HG02884 (cell line): ENCODE data around the gene LARP4B.

Experiments used
- ATAC-seq: cut with Tn5 transposase; IDR thresholded peaks from one replicate; pipeline ENCODE4 v1.9.1; 2021; ENCODE audit warnings: mild to moderate bottlenecking, moderate library complexity; ENCODE audit not compliant: unreplicated experiment

The LARP4B gene

DNA sequence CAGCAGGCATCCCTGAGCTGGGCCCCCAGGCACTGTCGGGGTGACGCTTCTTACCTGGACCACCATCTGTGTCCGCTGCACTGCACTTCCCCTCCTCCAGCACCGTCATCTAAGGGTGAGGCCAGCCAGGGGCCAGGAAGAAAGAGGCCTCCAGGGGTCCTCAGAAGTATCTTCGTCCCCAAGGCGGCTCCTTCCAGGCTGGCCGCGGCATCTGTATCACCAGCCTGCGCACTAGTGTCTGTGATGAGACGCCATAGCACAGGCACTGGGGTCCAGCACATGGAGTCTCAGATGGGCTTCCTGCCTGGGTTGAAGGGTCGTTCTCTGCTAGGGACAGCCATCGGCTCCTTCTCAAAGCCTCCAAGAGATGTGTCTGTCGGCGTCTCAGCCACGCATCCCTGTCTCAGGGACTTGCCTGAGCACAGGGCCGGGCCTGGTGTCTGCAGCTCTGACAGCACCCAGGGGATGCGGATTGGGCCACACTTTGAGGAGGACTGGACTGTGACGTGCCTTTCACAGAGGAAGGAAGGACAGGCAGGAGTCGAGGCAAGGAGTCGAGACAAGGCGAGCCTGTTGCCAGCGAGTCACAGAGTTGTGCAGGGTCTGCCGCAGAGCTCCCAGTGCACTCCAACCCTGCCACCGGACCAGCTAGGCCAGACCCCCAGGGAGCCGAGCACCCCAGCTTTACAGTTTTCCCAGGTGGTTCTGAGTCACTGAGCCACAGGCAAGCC lies 140.5 kb downstream of the LARP4B start:
- no peak for ATAC-seq

DNA sequence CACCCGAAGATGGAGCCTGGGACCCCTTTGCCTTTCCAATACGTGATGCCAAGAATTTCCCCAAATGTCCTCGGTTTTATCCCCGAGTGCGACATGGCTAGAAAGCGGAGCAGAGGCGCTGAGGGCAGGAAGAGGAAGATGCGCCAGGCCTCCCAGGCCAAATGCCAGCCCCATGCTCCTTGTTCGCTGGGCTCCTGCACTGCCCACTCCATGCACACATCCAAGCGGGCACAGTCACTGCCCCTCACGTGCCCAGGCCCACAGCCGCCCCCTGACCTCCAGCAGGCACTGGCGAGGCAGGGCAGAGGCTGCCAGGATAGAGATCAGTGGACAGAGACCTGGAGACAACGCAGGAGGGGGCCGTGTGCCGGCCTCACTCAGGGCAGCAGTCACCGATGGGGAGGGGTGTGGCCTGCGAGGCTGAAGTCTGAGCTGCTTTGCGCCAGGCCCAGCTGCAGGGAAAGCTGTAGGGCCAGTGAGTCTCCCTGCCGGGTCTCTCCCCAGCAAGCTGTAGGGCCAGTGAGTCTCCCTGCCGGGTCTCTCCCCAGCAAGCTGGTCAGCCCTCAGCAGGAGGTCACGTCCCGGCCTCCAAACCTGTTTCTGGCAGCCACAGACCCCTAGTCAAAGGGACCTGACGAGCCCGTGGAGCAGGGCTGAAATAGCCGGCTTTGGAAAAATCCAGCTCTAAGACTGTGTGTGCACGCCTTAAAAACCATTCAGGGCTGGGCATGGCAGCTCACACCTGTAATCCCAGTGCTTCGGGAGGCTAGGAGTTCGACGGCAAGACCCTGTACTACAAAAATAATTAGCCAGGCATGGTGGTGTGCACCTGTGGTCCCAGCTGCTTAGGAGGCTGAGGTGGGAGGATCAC lies 141.4 kb downstream of the LARP4B start:
- ATAC-seq = no peak

GRCh38 chr10:788796-789748 lies 142.4 kb downstream of the LARP4B start:
- ATAC-seq = no peak

DNA sequence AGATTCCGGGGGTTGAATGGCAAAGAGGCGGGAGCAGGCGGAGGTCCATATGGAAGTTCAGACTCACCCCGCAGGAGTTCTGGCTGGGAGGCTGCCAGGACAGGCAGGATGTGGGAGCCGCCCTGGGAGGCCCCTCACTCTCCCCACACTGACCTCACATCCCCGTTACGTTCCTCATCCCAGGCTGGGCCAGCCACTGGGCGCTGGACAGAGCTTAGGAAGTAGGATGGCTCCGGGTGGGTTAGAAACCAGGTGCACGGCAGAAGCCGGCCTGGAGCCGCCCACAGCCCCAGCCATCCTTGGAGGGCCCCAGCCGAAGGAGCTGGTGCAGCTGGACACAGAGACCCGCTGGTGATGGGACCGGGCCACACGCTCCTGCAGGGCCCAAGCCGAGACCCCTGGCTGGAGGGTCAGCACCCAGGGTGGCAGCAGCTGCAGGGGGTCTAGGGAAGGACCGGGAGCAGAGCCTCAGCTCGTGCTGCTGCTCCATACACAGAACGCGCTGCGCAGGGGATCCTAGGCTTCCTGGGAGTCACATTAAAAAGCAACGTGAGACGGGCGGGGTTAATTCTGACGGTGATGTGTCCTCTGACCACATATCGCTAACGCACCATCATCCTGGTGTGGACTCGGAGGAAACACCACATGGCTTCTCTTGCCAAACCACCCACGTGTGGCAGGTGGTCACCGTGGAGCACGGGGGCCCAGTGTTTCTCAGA lies 143.4 kb downstream of the LARP4B start:
- no peak for ATAC-seq

GRCh38 chr10:786633-787474 lies 144.7 kb downstream of the LARP4B start:
- no peak for ATAC-seq

DNA sequence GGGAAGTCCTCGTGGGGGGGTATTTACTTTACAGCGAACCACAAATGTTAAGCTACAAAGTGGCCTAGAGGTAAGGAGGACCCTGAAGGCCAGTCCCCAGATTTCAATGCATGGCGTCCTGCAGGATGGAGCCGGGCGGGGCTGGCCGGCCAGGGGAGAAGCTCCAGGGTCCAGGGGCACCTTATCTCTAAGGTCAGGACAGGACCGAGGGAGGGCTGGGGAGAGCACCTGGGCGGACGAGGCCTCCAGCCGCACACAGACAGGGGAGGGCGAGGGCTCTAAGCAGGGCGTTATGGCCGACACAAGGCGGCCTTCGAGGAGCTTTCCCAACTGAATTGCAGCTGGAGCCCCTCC lies 145.7 kb downstream of the LARP4B start:
- ATAC-seq = no peak

DNA sequence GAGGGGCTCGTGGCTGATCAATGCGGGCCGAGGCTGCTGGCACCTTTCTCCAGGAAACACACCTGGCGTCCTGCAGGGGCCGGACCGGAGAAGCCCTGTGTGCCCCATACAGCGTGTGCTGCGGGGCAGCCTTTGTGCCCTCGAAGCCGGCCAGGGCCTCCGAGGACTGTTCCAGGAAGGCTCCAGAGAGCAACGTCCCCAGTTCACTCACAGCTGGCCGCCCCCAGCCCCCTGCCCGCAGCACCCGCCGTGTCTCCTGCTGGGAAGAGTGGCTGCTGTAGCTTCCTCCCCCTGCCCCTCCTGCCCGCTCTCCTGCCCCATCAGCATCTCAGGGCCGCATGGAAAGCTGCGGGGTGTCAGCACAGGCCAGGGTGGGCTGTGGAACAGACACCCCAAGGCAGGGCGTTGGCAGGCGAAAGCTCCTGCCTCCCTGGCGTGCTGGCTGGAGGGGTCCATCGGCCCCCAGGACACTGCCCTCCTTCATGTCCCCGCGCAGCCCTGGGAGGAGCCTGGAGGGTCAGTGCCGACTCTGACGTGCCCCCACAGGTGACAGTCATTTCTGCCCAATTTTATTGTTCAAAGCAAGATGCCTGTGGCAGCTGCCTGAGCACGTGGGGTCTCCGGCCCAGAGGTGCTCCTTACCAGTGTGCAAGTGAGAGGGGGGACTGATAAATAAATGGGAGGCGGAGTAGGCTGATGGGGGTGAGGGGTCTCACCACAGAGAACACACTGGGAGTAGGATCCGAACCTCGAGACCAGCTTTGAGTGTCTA lies 146.2 kb downstream of the LARP4B start:
- ATAC-seq = no peak

DNA sequence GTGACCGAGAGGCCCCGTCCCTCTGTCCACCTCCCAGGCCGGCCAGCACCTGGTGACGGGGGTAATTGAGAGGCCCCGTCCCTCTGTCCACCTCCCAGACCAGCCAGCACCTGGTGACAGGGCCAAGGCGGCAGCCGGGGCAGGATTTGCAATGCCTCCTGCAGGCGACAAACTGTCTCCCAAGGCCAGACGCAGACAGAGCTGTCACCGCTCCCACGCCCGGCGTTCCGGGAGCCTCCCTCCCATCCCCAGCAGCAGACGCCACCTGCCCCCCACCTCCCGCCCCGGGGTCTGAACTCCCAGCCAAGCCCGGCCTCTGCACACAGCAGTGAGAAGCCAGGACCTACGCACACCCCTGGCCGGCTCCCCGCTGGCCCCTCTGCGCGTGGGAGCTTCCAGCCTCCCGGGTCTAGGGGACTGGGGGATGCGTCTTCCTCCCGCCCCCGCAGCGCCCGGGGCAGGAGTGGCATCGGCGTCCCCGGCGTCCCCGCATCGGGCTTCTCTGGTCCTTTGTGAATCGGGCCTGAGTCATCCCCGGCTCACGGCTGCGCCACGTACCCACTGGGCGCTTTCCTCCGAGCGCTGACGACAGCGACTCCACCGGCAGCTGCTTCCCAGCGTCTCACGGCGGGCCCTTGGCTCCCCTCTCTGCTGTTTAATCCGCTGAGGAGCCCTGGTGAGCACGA lies 147.0 kb downstream of the LARP4B start:
- no peak for ATAC-seq

DNA sequence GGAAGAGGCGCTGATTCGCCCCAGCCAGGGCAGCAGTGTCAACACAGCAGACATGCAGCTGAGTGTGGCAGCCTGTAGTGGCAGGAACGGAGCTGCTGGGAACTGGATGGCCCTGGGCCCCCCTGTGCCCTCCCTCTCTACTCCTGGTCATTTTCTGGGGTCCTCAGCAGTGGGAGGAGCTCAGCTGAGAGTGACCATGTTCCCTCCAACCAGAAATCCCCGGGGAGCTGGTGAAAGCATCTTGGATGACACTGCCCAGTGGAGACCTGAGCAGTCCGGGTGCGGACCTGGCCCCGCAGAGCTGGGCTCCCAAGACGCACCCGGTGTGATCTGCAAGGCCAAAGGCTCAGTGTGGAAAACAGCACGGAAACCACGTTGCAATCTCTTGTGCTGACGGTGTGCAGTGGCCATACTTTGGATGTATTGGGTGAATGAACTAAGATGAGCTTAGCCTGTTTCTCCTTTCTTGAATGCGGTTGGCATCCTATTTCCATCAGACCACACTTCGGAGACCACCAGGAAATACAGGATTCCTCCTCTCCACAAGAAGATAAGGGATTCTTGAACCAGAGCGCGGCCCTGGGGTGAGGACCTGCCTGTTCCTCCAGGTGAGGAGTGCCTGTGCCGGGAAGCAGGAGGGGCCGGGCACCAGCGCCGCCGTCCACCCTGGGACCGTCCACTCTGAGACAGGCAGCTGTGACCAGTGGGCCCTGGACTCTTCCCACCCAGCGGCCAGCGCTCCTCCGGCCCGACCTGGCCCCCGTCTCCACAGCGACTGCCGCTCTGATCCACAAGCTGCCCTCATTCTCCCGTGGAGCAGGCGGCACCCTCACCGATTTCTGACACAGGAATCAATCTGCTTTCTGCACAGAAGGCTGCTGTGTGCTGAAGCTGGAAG lies 148.5 kb downstream of the LARP4B start:
- ATAC-seq = no peak

- ATAC-seq = no peak
These were observed 150.7 kb downstream of the LARP4B start for GRCh38 chr10:780536-781524.

DNA sequence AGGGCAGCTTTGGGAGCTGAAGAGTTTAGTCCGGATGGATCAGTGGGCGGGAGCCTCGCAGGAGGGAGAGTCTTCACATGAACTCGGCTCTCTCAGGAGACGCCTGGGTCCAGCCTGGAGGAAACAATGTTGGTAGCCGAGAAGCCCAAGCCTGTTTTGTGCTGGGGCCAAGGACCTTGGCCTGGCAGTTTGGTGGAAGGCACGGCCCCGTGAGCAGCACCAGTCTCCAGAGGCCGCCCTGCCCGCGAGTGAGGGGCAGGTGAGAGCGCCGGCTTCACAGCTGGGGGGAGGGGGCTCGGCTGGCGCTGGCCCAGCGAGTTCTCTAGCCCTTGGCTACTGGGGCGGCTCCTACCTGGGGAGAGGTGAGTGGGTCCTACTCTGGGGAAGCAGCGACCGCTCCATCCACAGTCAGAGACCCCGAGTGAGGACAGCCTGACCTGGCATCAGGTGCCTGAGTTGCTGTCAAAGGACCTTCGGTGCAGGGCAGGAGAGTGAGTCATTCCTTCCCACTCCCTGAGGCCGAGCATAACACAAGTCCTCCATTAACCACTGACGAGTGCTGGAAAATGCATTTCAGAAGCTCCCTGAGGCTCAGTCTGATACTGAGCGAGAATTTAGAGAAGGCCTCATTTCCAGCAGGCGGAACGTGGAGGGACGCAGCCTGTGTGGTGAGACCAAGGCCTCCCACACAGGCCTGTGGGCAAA lies 152.7 kb downstream of the LARP4B start:
- ATAC-seq = no peak

GRCh38 chr10:777913-778479 lies 153.5 kb downstream of the LARP4B start:
- no peak for ATAC-seq

DNA sequence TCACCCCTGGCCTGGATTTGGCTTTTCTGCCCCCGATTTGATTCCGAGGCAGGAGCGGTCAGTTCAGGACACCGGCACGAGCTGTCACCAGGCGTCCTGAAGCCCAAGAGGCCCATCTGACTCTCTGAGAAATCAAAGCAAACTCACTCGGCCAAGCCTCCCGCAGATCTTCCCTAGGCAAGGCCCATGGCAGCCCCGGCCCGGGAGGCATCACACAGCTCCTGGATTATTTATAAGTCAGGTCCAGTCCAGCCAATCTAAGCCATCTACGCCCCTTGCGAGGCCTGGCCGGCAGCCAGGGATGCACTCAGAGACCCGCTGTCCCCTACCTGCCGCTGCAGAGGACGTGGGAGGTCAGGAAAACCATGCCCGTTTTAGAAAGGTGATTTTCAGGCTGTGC lies 154.7 kb downstream of the LARP4B start:
- ATAC-seq = no peak

- no peak for ATAC-seq
These were observed 156.0 kb downstream of the LARP4B start for GRCh38 chr10:775245-776075.
